ENCODE data around the gene OOSP3.
A peak's percentile ranks its signal among the peaks of the same experiment; 100 is the strongest.
"Not testable (repeated sequence)": the region's sequence is repeated elsewhere in the genome, so short reads cannot be mapped to it uniquely, and the experiment has no call there.

OOSP3 gene

DNA sequence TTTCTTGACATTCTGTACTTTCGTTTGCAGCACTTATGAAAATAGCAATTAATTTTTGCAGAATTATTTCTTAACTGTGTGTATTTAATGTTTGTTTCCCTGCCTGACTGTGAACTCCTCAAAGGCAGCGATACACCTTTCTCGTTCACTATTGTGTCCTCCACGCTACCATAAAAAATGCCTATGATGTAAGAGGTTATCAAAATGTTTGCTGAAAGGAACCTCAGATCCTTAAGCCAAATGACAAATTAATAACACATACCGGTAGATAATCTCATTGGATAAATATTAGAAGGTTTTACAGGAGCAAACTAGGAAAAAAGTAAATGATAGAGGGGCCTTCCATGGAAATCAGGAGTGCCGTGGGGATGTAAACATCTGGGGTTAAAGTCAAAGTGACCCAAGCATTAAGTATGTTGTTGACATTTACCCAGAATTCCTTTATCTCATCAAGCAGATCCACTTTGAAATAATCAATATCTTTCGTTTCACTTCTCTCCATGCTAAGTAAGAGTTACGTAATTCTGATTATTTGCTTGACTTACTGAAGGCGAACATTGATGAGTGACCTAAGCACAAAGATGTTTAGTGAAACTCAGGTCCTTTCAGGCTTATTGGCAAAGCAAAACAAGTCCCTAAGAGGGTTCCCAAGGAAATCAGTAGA, 2.6 kb upstream of the OOSP3 start:
- no peak for DNase-seq (ENCODE audit: low read depth, low spot score)

DNA sequence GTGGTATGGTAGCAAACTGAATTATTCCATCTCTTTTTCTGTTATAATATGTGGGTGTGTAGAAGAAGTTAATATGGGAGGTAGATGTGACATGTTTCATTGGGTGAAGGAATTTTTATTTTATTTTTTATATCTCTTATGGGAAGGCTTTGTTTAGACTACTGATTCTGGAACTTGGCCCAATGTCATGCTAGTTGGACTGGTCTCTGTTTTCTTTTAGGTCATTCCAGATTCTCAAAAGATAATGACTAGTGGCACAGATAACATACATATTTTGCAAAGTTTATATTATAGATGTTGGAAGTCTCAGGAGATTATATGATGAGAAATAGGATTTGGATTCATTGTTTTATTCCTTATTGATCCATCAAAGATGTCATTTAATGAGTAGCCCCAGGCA, 1.3 kb upstream of the OOSP3 start:
- no peak for DNase-seq (ENCODE audit: low read depth, low spot score)

- no peak for DNase-seq (ENCODE audit: low read depth, low spot score)
Observed at GRCh38 chr11:59877784-59878183, 798 bp upstream of the OOSP3 start.

GRCh38 chr11:59879567-59879966, 985 bp downstream of the OOSP3 start:
- DNase-seq (ENCODE audit: low read depth, low spot score) = no peak

DNA sequence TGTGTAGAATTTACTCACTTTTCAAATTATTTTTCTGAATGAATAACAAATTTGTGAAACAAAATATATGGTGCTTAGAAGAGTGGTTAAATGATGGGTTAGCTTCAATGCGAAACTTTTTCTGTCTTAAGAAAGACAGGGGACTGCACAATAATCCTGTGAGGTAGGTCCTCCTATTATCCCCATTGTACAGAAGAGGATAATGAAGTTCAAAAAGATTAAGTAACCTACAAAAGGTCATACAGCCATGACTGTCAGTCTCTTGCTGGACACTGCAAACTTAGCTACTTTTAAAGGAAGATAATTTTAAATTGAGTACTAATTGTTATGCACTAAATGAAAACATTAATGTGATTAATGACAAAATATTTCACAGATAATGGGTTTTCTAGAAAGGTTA, 5.0 kb downstream of the OOSP3 start:
- DNase-seq (ENCODE audit: low read depth, low spot score) = no peak

DNA sequence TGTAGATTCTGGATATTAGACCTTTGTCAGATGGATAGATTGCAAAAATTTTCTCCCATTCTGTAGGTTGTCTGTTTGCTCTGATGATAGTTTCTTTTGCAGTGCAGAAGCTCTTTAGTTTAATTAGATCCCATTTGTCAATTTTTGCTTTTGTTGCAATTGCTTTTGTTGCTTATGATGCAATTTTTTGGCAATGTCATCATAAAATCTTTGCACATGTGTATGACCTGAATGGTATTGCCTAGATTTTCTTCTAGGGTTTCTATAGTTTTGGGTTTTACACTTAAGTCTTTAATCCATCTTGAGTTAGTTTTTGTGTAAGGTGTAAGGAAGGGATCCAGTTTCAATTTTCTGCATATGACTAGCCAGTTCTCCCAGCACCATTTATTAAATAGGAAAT, 8.6 kb downstream of the OOSP3 start:
- not testable (repeated sequence) for DNase-seq (ENCODE audit: low read depth, low spot score)

GRCh38 chr11:59891781-59892181, 13.2 kb downstream of the OOSP3 start:
- DNase-seq (ENCODE audit: low read depth, low spot score) = no peak

DNA sequence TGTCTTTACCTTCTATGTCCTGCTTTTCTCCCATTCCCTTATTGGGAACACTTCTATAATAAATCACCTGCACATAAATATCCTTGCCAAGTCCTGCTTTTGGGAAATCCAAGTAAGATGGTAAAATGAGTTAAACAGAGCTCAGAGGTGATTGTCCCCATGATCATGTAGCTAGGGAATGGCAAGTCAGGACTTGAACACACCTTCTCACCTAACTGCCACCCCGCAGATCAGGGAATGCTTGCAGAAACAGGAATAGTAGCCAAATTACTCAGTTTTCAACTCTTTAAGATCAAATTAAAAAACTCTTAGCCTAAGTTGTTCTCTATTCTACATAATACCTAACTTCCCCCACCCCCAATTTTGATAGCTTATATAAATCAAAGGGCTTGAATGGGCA, 16.0 kb downstream of the OOSP3 start:
- DNase-seq (ENCODE audit: low read depth, low spot score) = no peak

- DNase-seq (ENCODE audit: low read depth, low spot score) = no peak
Observed at GRCh38 chr11:59898046-59898445, 19.5 kb downstream of the OOSP3 start.

DNA sequence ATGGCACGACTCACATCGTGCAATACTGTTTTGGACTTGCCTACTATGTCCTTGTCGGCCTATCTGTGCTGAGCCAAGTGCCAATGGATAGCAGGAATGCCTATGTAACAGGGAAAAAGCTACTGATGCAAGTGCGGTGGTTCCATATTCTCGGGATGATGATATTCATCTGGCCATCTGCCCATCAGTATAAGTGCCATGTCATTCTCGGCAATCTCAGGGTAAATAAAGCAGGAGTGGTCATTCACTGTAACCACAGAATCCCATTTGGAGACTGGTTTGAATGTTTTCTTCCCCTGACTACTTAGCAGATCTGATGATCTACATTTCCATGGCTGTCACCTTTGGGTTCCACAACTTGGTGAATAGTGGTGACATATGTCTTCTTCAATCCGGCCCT, 20.1 kb downstream of the OOSP3 start:
- no peak for DNase-seq (ENCODE audit: low read depth, low spot score)

GRCh38 chr11:59899532-59899931, 20.9 kb downstream of the OOSP3 start:
- no peak for DNase-seq (ENCODE audit: low read depth, low spot score)

DNA sequence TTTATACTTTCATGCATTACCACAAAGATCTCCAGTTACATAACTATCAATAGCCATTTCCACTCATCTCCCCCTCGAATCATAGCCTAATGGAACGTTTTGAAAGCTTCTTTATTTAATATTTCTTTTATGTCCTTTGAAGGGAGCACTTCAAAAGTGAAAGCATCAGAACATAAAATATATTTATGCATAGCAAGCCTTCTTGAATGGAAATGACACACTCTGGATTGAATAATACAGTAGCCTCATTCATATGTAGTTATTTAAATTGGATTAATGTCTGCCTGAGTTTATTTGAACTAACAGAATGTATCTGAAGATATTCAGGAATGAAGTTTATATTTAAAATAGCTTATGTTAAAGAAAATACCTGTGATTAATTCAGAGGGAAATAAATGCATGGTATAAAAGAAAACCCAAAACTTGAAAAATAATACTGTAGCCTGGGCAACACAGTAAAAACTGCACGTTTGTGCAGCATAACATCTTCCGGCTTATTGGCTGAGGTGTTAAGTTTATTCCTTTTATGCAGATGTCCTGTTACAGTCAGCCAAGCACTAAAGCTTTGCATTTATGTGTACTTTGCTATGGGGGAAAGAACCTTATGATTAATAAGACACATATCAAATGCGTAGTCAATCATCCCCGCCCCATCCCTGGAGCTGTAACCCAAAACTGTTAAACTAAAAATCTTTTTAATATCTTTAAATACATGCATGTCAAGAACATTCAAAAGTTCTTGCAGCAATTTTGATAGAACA, 22.0 kb downstream of the OOSP3 start:
- no peak for DNase-seq (ENCODE audit: low read depth, low spot score)

- DNase-seq (ENCODE audit: low read depth, low spot score) = peak; percentile 37
Observed at GRCh38 chr11:59901306-59901705, 22.7 kb downstream of the OOSP3 start.

DNA sequence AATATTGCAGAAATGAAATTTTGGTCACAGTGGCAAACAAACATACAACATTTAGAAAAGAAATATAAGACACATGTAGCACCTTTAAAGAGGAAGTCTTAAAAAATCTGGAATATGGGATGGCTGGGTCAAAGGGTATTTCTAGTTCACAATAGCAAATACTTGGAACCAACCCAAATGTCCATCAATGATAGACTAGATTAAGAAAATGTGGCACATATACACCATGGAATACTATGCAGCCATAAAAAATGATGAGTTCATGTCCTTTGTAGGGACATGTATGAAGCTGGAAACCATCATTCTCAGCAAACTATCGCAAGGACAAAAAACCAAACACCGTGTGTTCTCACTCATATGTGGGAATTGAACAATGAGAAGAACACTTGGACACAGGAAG, 25.0 kb downstream of the OOSP3 start:
- DNase-seq (ENCODE audit: low read depth, low spot score) = not testable (repeated sequence)

DNA sequence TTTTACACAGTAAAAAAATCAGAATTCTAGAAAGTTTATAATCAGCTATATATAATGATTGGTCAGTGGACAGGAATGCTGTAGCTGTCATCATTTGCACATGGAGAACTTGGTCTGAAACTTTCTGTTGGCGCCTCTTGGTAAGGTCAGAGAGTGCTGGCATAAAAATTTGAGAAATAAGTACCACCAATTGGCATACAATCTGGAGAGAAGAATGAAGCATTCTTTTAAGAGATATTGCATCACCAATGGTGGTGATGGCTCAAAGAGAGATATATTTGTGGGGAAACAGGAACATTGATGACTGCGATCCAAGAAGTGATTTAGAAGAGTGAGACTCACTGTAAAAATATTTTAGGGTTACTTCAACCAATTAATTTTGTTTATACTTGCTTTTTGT, 39.9 kb downstream of the OOSP3 start:
- DNase-seq (ENCODE audit: low read depth, low spot score) = no peak

GRCh38 chr11:59918987-59919589, 40.5 kb downstream of the OOSP3 start:
- DNase-seq (ENCODE audit: low read depth, low spot score) = peak; percentile 57

DNA sequence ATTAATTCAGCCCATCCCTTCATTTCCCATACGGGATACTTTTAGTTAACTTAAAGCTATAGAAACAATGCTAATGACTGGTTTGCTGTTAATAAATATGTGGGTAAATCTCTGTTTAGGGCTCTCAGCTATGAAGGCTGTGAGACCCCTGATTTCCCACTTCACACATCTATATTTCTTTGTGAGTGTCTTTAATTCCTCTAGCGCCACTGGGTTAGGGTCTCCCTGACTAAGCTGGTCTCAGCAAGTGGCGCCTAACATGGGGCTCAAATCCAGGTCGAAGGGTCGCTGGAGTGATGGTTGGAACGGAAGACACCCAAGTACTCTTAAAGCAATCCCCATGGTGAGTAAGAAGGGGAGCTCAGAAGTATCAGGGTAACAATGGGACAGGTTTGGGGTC, 45.2 kb downstream of the OOSP3 start:
- DNase-seq (ENCODE audit: low read depth, low spot score) = peak; percentile 14

DNA sequence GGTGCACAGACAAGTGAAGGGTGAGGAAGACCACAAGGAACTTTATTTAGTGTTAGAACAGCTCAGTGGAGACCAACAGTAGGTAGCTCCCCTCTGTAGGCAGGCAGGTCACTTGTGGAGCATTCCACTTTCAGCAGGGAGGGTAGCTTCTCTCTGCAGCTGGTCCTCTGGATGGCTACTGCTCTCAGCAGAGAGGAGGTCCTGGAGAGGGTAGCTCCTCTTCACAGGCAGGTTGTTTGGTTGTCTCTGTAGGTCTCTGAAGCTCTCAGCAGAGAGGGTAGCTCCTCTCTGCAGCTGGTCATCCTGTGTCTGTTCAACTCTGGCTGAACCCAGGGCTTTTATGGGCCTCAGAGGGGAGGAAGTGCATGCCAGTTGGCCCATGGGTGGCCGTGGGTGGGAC, 53.1 kb downstream of the OOSP3 start:
- DNase-seq (ENCODE audit: low read depth, low spot score) = no peak

GRCh38 chr11:59938132-59938531, 59.5 kb downstream of the OOSP3 start, which contains the start of gene OOSP1:
OOSP1 (plus strand) TSS chr11:59938432; CDS start chr11:59938455, 23 bp downstream.
- DNase-seq (ENCODE audit: low read depth, low spot score) = no peak

GRCh38 chr11:59938718-59939117, 60.1 kb downstream of the OOSP3 start:
- DNase-seq (ENCODE audit: low read depth, low spot score) = no peak

DNA sequence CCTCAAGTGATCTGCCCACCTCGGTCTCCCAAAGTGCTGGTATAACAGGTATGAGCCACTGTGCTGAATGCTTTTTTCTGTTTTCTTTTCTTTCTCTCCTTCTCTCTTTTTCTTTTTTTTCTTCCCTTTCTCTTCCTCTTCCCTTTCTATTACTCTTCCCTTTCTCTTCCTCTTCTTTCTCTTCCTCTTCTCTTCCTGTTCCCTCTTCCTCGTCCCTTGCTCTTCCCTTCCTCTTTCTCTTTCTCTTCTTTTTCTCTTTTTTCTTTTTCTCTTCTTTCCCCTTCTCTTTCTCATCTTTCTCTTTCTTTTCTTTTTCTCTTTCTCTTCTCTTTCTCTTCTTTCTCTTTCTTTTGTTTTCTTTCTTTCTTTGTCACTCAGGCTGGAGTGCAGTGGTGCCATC, 60.9 kb downstream of the OOSP3 start:
- no peak for DNase-seq (ENCODE audit: low read depth, low spot score)

- DNase-seq (ENCODE audit: low read depth, low spot score) = no peak
Observed at GRCh38 chr11:59941091-59941490, 62.5 kb downstream of the OOSP3 start.

All from astrocyte of the hippocampus (primary cell).